Measurements from ENCODE around the gene IFNK. TPM values are rescaled to one million over a fixed set of nuclear protein-coding genes. Genes with fewer than 3 reads are reported as not detected.

Gene IFNK
- total RNA-seq, 1 donor from 2014 or later, result not detected

GRCh38 chr9:27539479-27540441 lies 15.7 kb downstream of the IFNK start:
- no peak for DNase-seq

- no peak for DNase-seq
These were observed 16.4 kb downstream of the IFNK start for GRCh38 chr9:27540502-27540901.

GRCh38 chr9:27541740-27542139 lies 17.6 kb downstream of the IFNK start:
- no peak for DNase-seq

GRCh38 chr9:27542508-27542907 lies 18.4 kb downstream of the IFNK start:
- no peak for DNase-seq

GRCh38 chr9:27545471-27545870 lies 21.4 kb downstream of the IFNK start:
- DNase-seq, result no peak

GRCh38 chr9:27548055-27548741 lies 24.1 kb downstream of the IFNK start:
- DNase-seq, result peak; percentile 57

- no peak for DNase-seq
These were observed 25.2 kb downstream of the IFNK start for GRCh38 chr9:27549196-27549755.

- DNase-seq, result no peak
These were observed 30.6 kb downstream of the IFNK start for GRCh38 chr9:27554712-27555111.

GRCh38 chr9:27556470-27556869 lies 32.4 kb downstream of the IFNK start:
- DNase-seq, result no peak

GRCh38 chr9:27558307-27558706 lies 34.2 kb downstream of the IFNK start:
- no peak for DNase-seq

GRCh38 chr9:27560457-27560856 lies 36.4 kb downstream of the IFNK start:
- no peak for DNase-seq

GRCh38 chr9:27561685-27562084 lies 37.6 kb downstream of the IFNK start:
- no peak for DNase-seq

GRCh38 chr9:27563738-27564430 lies 39.8 kb downstream of the IFNK start:
- no peak for DNase-seq

GRCh38 chr9:27564670-27565069 lies 40.6 kb downstream of the IFNK start:
- DNase-seq, result no peak

- DNase-seq, result no peak
These were observed 41.6 kb downstream of the IFNK start for GRCh38 chr9:27565696-27566095.

- DNase-seq, result no peak
These were observed 42.0 kb downstream of the IFNK start for GRCh38 chr9:27566118-27566517.

- no peak for DNase-seq
These were observed 45.3 kb downstream of the IFNK start for GRCh38 chr9:27569406-27569805.

- DNase-seq, result no peak
These were observed 46.9 kb downstream of the IFNK start for GRCh38 chr9:27571011-27571410.

GRCh38 chr9:27572061-27572460 lies 48.0 kb downstream of the IFNK start:
- DNase-seq, result no peak

- DNase-seq, result peak; percentile 53
These were observed 48.5 kb downstream of the IFNK start for GRCh38 chr9:27572566-27572917.

- DNase-seq, result no peak
These were observed 49.0 kb downstream of the IFNK start, which contains the start of gene C9orf72 for GRCh38 chr9:27572918-27573633. Gene C9orf72, minus strand, starts transcription at chr9:27573481. Its CDS starts 6,361 bp downstream, at chr9:27567120.

Data from dermis blood vessel endothelial cell (primary cell).